Measurements from ENCODE around the gene OR2T11. TPM values are rescaled to one million over a fixed set of nuclear protein-coding genes. Genes with fewer than 3 reads are reported as not detected.
"Not testable (repeated sequence)": the region's sequence is repeated elsewhere in the genome, so short reads cannot be mapped to it uniquely, and the experiment has no call there.

OR2T11 gene
- total and polyA plus RNA-seq, 4 experiments from 2014 or later: not detected

GRCh38 chr1:248645178-248645577 is 10.3 kb upstream of the OR2T11 start, which contains the start of gene OR2T35:
Gene OR2T35 (minus strand): TSS chr1:248645278. CDS start chr1:248639258, 6,020 bp downstream.
- H3K36me3 Mint-ChIP-seq; H3K9me3 ChIP-seq (ENCODE audit: control insufficient read depth in 1 of 2, low read length in 2 of 2); H3K36me3 ChIP-seq (ENCODE audit: insufficient read depth, low read length); H3K9me3 Mint-ChIP-seq; CTCF ChIA-PET (ENCODE audit: partially characterized antibody); H3K27me3 ChIP-seq (ENCODE audit: insufficient read depth, low read length); POLR2A ChIA-PET (ENCODE audit: partially characterized antibody); H3K4me3 ChIP-seq (ENCODE audit: low read length in 2 of 2); DNase-seq; H3K4me1 ChIP-seq (ENCODE audit: insufficient read depth, low read length); H3K27ac Mint-ChIP-seq; H3K27me3 Mint-ChIP-seq; H3K4me3 Mint-ChIP-seq; H3K27ac ChIP-seq (ENCODE audit: low read depth, low read length); H3K4me1 Mint-ChIP-seq; intact Hi-C loops (cut with micrococcal nuclease): not testable (repeated sequence)

- intact Hi-C loops (cut with micrococcal nuclease); H3K27ac ChIP-seq (ENCODE audit: low read depth, low read length); H3K4me1 ChIP-seq (ENCODE audit: insufficient read depth, low read length); H3K4me1 Mint-ChIP-seq; H3K4me3 Mint-ChIP-seq; CTCF ChIA-PET (ENCODE audit: partially characterized antibody); H3K27ac Mint-ChIP-seq; H3K36me3 ChIP-seq (ENCODE audit: insufficient read depth, low read length); DNase-seq; H3K4me3 ChIP-seq (ENCODE audit: low read length in 2 of 2); H3K27me3 Mint-ChIP-seq; H3K27me3 ChIP-seq (ENCODE audit: insufficient read depth, low read length); H3K9me3 Mint-ChIP-seq; POLR2A ChIA-PET (ENCODE audit: partially characterized antibody); H3K9me3 ChIP-seq (ENCODE audit: control insufficient read depth in 1 of 2, low read length in 2 of 2); H3K36me3 Mint-ChIP-seq: not testable (repeated sequence)
These were observed 8.2 kb upstream of the OR2T11 start for GRCh38 chr1:248642971-248643651.

GRCh38 chr1:248641583-248641982 is 6.7 kb upstream of the OR2T11 start:
- H3K27me3 ChIP-seq (ENCODE audit: insufficient read depth, low read length); DNase-seq; H3K36me3 Mint-ChIP-seq; H3K36me3 ChIP-seq (ENCODE audit: insufficient read depth, low read length); POLR2A ChIA-PET (ENCODE audit: partially characterized antibody); H3K9me3 ChIP-seq (ENCODE audit: control insufficient read depth in 1 of 2, low read length in 2 of 2); H3K9me3 Mint-ChIP-seq; H3K4me3 Mint-ChIP-seq; CTCF ChIA-PET (ENCODE audit: partially characterized antibody); H3K4me1 Mint-ChIP-seq; intact Hi-C loops (cut with micrococcal nuclease); H3K4me1 ChIP-seq (ENCODE audit: insufficient read depth, low read length); H3K27me3 Mint-ChIP-seq; H3K27ac ChIP-seq (ENCODE audit: low read depth, low read length); H3K27ac Mint-ChIP-seq; H3K4me3 ChIP-seq (ENCODE audit: low read length in 2 of 2): not testable (repeated sequence)

GRCh38 chr1:248640906-248641305 is 6.0 kb upstream of the OR2T11 start:
- H3K27ac Mint-ChIP-seq; H3K4me3 Mint-ChIP-seq; H3K36me3 ChIP-seq (ENCODE audit: insufficient read depth, low read length); H3K9me3 ChIP-seq (ENCODE audit: control insufficient read depth in 1 of 2, low read length in 2 of 2); H3K4me1 ChIP-seq (ENCODE audit: insufficient read depth, low read length); CTCF ChIA-PET (ENCODE audit: partially characterized antibody); H3K4me1 Mint-ChIP-seq; H3K9me3 Mint-ChIP-seq; H3K36me3 Mint-ChIP-seq; H3K4me3 ChIP-seq (ENCODE audit: low read length in 2 of 2); DNase-seq; H3K27me3 ChIP-seq (ENCODE audit: insufficient read depth, low read length); POLR2A ChIA-PET (ENCODE audit: partially characterized antibody); H3K27ac ChIP-seq (ENCODE audit: low read depth, low read length); intact Hi-C loops (cut with micrococcal nuclease); H3K27me3 Mint-ChIP-seq: not testable (repeated sequence)

- H3K4me3 ChIP-seq (ENCODE audit: low read length in 2 of 2); H3K9me3 Mint-ChIP-seq; H3K27me3 ChIP-seq (ENCODE audit: insufficient read depth, low read length); H3K27ac Mint-ChIP-seq; CTCF ChIA-PET (ENCODE audit: partially characterized antibody); H3K36me3 Mint-ChIP-seq; H3K9me3 ChIP-seq (ENCODE audit: control insufficient read depth in 1 of 2, low read length in 2 of 2); intact Hi-C loops (cut with micrococcal nuclease); H3K4me1 ChIP-seq (ENCODE audit: insufficient read depth, low read length); DNase-seq; H3K4me1 Mint-ChIP-seq; H3K27ac ChIP-seq (ENCODE audit: low read depth, low read length); H3K4me3 Mint-ChIP-seq; H3K36me3 ChIP-seq (ENCODE audit: insufficient read depth, low read length); POLR2A ChIA-PET (ENCODE audit: partially characterized antibody); H3K27me3 Mint-ChIP-seq: not testable (repeated sequence)
These were observed 4.8 kb upstream of the OR2T11 start for GRCh38 chr1:248639652-248640051.

- DNase-seq; H3K4me1 ChIP-seq (ENCODE audit: insufficient read depth, low read length); CTCF ChIA-PET (ENCODE audit: partially characterized antibody); H3K4me3 Mint-ChIP-seq; POLR2A ChIA-PET (ENCODE audit: partially characterized antibody); H3K9me3 Mint-ChIP-seq; H3K9me3 ChIP-seq (ENCODE audit: control insufficient read depth in 1 of 2, low read length in 2 of 2); H3K36me3 ChIP-seq (ENCODE audit: insufficient read depth, low read length); H3K27me3 Mint-ChIP-seq; H3K4me3 ChIP-seq (ENCODE audit: low read length in 2 of 2); H3K27me3 ChIP-seq (ENCODE audit: insufficient read depth, low read length); intact Hi-C loops (cut with micrococcal nuclease); H3K27ac Mint-ChIP-seq; H3K36me3 Mint-ChIP-seq; H3K4me1 Mint-ChIP-seq; H3K27ac ChIP-seq (ENCODE audit: low read depth, low read length): not testable (repeated sequence)
These were observed 1.7 kb upstream of the OR2T11 start for GRCh38 chr1:248636612-248637011.

- no peak overlapping the region for H3K27ac Mint-ChIP-seq
- ChIA-PET POLR2A (ENCODE audit: partially characterized antibody) (no interaction called here), CTCF (ENCODE audit: partially characterized antibody) (no interaction called here)
These were observed 3.4 kb downstream of the OR2T11 start for GRCh38 chr1:248631354-248632008.

More at GRCh38 chr1:248631354-248632008, 3.4 kb downstream of the OR2T11 start:
- Histone ChIP-seq H3K9me3 (ENCODE audit: control insufficient read depth in 1 of 2, low read length in 2 of 2) (no peaks in the 10 kb centered on the region), H3K27me3 (ENCODE audit: insufficient read depth, low read length) (no peaks in the 10 kb centered on the region), H3K4me1 (ENCODE audit: insufficient read depth, low read length) (no peaks in the 10 kb centered on the region), H3K4me3 (ENCODE audit: low read length in 2 of 2) (no peak overlapping the region), H3K36me3 (ENCODE audit: insufficient read depth, low read length) (no peaks in the 10 kb centered on the region), H3K27ac (ENCODE audit: low read depth, low read length) (no peak overlapping the region)
- H3K9me3 Mint-ChIP-seq: peaks cover 0 to 1% (median 0%) of the 10 kb centered on the region in 8 donors
- no peaks in the 10 kb centered on the region for H3K27me3 Mint-ChIP-seq
- no peaks in the 10 kb centered on the region for H3K4me1 Mint-ChIP-seq
- intact Hi-C loops (cut with micrococcal nuclease): no loop called here
- H3K4me3 Mint-ChIP-seq: no peak overlapping the region
- H3K36me3 Mint-ChIP-seq: no peaks in the 10 kb centered on the region
- DNase-seq: no peak
